Effector memory CD8-positive, alpha-beta T cell (primary cell): ENCODE results near the gene SPINT2.
"Not testable (repeated sequence)": the region's sequence is repeated elsewhere in the genome, so short reads cannot be mapped to it uniquely, and the experiment has no call there.

Experiments used
- ATAC-seq: fragments of 150-1000 bp; cut with Tn5 transposase; replicated peaks from 2 replicates; pipeline ENCODE4 v1.10.0; 2021; ENCODE audit warnings: mild to moderate bottlenecking, moderate library complexity
- DNase-seq, 3 experiments: peaks; one replicate each; pipeline ENCODE4 v3.0.0; 2021
- H3K27ac Mint-ChIP-seq, 2 donors: one replicate each; pipeline ENCODE4 v1.8.0; 2022; ENCODE audit warnings: mild to moderate bottlenecking in 2 of 2, mixed read lengths in 2 of 2, moderate library complexity in 2 of 2
- H3K27me3 Mint-ChIP-seq, 2 donors: one replicate each; pipeline ENCODE4 v1.8.0; 2022; ENCODE audit warnings: mixed read lengths in 2 of 2
- H3K36me3 Mint-ChIP-seq: one replicate; pipeline ENCODE4 v1.8.0; 2022; ENCODE audit warnings: mild to moderate bottlenecking, moderate library complexity, mixed read lengths; ENCODE audit not compliant: insufficient read depth
- H3K4me1 Mint-ChIP-seq, 2 donors: one replicate each; pipeline ENCODE4 v1.8.0; 2022; ENCODE audit warnings: low read depth in 2 of 2, mixed read lengths in 2 of 2
- H3K4me3 Mint-ChIP-seq, 2 donors: one replicate each; pipeline ENCODE4 v1.8.0; 2022; ENCODE audit warnings: mild to moderate bottlenecking in 2 of 2, mixed read lengths in 2 of 2, moderate library complexity in 2 of 2
- H3K9me3 Mint-ChIP-seq, 2 donors: one replicate each; pipeline ENCODE4 v1.8.0; 2022; ENCODE audit warnings: mixed read lengths in 2 of 2

The SPINT2 gene

GRCh38 chr19:38339011-38339410 is 74.6 kb downstream of the SPINT2 start:
- ATAC-seq, H3K9me3 Mint-ChIP-seq, H3K27me3 Mint-ChIP-seq, H3K4me3 Mint-ChIP-seq, DNase-seq, H3K27ac Mint-ChIP-seq: not testable (repeated sequence)
- peaks cover 23% of the 10 kb centered on the region for H3K36me3 Mint-ChIP-seq
- H3K4me1 Mint-ChIP-seq, result peaks cover 20% of the 10 kb centered on the region in 2 donors

- Mint-ChIP-seq H3K27ac (no peak overlapping the region), H3K4me3 (no peak overlapping the region), H3K9me3 (no peaks in the 10 kb centered on the region), H3K4me1 (peaks cover 19 to 20% of the 10 kb centered on the region in 2 donors), H3K36me3 (peaks cover 18% of the 10 kb centered on the region), H3K27me3 (no peaks in the 10 kb centered on the region)
- no peak for DNase-seq
- no peak for ATAC-seq
These were observed 76.6 kb downstream of the SPINT2 start for GRCh38 chr19:38340927-38341326.
